ENCODE measurements around the gene SYTL4. TPM values are rescaled to one million over a fixed set of nuclear protein-coding genes. Genes with fewer than 3 reads are reported as not detected.

The SYTL4 gene
- total and polyA plus RNA-seq, 2 of the 8 experiments (the other 6 are each of a cell fraction or from before 2014, with no cell fraction given): 0.11 TPM

- Histone ChIP-seq H3K4me1 (replicated peaks in 1 of 4; ENCODE audit: control insufficient read depth in 3 of 4, insufficient read depth in 4 of 4, low read length in 3 of 4) (peaks cover 0 to 10% (median 4%) of the 10 kb centered on the region in 4 experiments; a peak in 3 of 7 replicates), H3K79me1 (ENCODE audit: low read depth, low read length) (no peaks in the 10 kb centered on the region), H3K27ac (ENCODE audit: low read depth, low read length) (no peak overlapping the region; the same call in 1 of the 2 replicates), H4K5ac (ENCODE audit: insufficient read length, low read depth, low read length) (no peak overlapping the region), H4K91ac (replicated peaks; ENCODE audit: insufficient read length, low read length) (no peak overlapping the region), H3K14ac (ENCODE audit: insufficient read length) (no peak overlapping the region), H2AFZ (ENCODE audit: low read length) (no peak overlapping the region), H2AK5ac (ENCODE audit: low read depth, low read length) (no peak overlapping the region), H4K8ac (ENCODE audit: extremely low read depth, insufficient read depth, low read length) (no peak overlapping the region), H2BK120ac (replicated peaks; ENCODE audit: low read depth, low read length) (no peak overlapping the region), H3K9me3 (ENCODE audit: insufficient read depth in 2 of 2, low read depth in 1 of 2, low read length in 1 of 2) (no peaks in the 10 kb centered on the region), H2BK15ac (ENCODE audit: low read length) (no peak overlapping the region), H4K20me1 (replicated peaks in 1 of 2; ENCODE audit: control insufficient read depth in 1 of 2, insufficient read depth in 2 of 2, low read length in 2 of 2) (no peaks in the 10 kb centered on the region), H3K4me2 (ENCODE audit: insufficient read depth in 1 of 2, low read depth in 2 of 2, low read length in 2 of 2) (no peak overlapping the region; a peak in 1 of 4 replicates), H3K18ac (ENCODE audit: extremely low read depth, low read length) (no peak overlapping the region), H2BK20ac (ENCODE audit: low read length) (no peak overlapping the region), H3K9ac (replicated peaks in 1 of 4; ENCODE audit: extremely low read depth in 1 of 4, low read depth in 3 of 4, low read length in 3 of 4) (no peak overlapping the region), H3K23me2 (ENCODE audit: low read depth, low read length) (no peaks in the 10 kb centered on the region), H2BK12ac (ENCODE audit: low read depth, low read length) (no peak overlapping the region), H3K4ac (replicated peaks; ENCODE audit: insufficient read length, low read depth, low read length) (no peak overlapping the region), H3K56ac (replicated peaks; ENCODE audit: insufficient read length, low read depth, low read length) (no peak overlapping the region), H3K4me3 (ENCODE audit: extremely low read depth in 1 of 4, insufficient read depth in 2 of 4, low read depth in 3 of 4, low read length in 4 of 4) (no peak overlapping the region), H3K36me3 (ENCODE audit: control insufficient read depth in 2 of 4, insufficient read depth in 4 of 4, low read length in 3 of 4) (no peaks in the 10 kb centered on the region), H3K27me3 (replicated peaks in 1 of 4; ENCODE audit: control insufficient read depth in 3 of 4, extremely low read depth in 1 of 4, insufficient read depth in 3 of 4, low read length in 3 of 4) (no peaks in the 10 kb centered on the region), H2BK5ac (ENCODE audit: low read depth, low read length) (no peak overlapping the region), H3K23ac (ENCODE audit: insufficient read length) (no peak overlapping the region), H3K79me2 (ENCODE audit: control insufficient read depth in 1 of 2, insufficient read depth in 2 of 2, low read length in 2 of 2) (no peaks in the 10 kb centered on the region)
- no peak for DNase-seq (ENCODE audit: low read depth in 1 of 2, low spot score in 2 of 2)
- no peak for FAIRE-seq
- ChIA-PET POLR2A (ENCODE audit: partially characterized antibody) (interaction anchor here (3.2 kb wide), 1 partner anchor 12 kb away, joined by 14 read pairs; the partner anchor contains the start of gene TSPAN6), CTCF (ENCODE audit: partially characterized antibody) (interaction anchor here (1.0 to 1.4 kb wide), 3 partner anchors 7 to 24 kb away, joined by 3 to 7 read pairs (median 3); partner anchors contain the start of gene TSPAN6)
- 66% methylated on average over 8 of the region's 8 CpGs; no CpG with 5 or more reads in 1 of the 2 experiments for WGBS, 2 experiments (ENCODE audit: extremely low coverage in 1 of 2, insufficient coverage in 1 of 2, insufficient read length in 1 of 2, insufficient replicate concordance in 2 of 2, low coverage in 1 of 2, low lambda C conversion rate in 2 of 2, missing lambda C conversion rate in 1 of 2)
- no peak for TF ChIP-seq SIRT6 (IDR thresholded peaks at IDR 0.05; ENCODE audit: low read length)
- TF ChIP-seq PHF8 (conservative IDR thresholded peaks at IDR 0.05; ENCODE audit: low read depth, low read length): no peak
- no peak for TF ChIP-seq ASH2L (IDR thresholded peaks at IDR 0.05; ENCODE audit: low read length)
- TF ChIP-seq FOSL1 (IDR thresholded peaks at IDR 0.05; ENCODE audit: insufficient read depth, low read depth, low read length): no peak
- no peak for TF ChIP-seq GABPA (IDR thresholded peaks at IDR 0.05; ENCODE audit: borderline replicate concordance, insufficient read depth, low read length)
- TF ChIP-seq EZH2 (IDR thresholded peaks at IDR 0.05; ENCODE audit: low read depth, low read length, severe bottlenecking): no peak
- no peak for TF ChIP-seq CTBP2 (IDR thresholded peaks at IDR 0.05; ENCODE audit: borderline replicate concordance, insufficient read depth, insufficient read length, low read length)
- TF ChIP-seq JUND (IDR thresholded peaks at IDR 0.05; ENCODE audit: low read length): no peak
- TF ChIP-seq YY1 (IDR thresholded peaks at IDR 0.05; ENCODE audit: low read depth, low read length): no peak
- no peak for TF ChIP-seq SAP30 (IDR thresholded peaks at IDR 0.05; ENCODE audit: insufficient read depth, insufficient replicate concordance, low read length)
- no peak for TF ChIP-seq KDM5A (IDR thresholded peaks at IDR 0.05; ENCODE audit: low read length)
- no peak for TF ChIP-seq SP4 (IDR thresholded peaks at IDR 0.05; ENCODE audit: low read length)
These were observed 83.2 kb downstream of the SYTL4 start for GRCh38 chrX:100648458-100649417.
